ENCODE measurements around the gene ZNF652.
"Not testable (repeated sequence)": the region's sequence is repeated elsewhere in the genome, so short reads cannot be mapped to it uniquely, and the experiment has no call there.

Gene ZNF652

GRCh38 chr17:49361902-49362722, at the start of gene ZNF652:
TSS of gene ZNF652 (minus strand) at chr17:49362250. CDS start at chr17:49317725, 44,525 bp downstream.
- DNase-seq (ENCODE audit: low read depth in 2 of 2) = peak; percentile 84 to 85

- DNase-seq (ENCODE audit: low read depth in 2 of 2) = no peak
Measured at GRCh38 chr17:49409066-49409465, 47.0 kb upstream of the ZNF652 start.

- peak; percentile 70 to 78 for DNase-seq (ENCODE audit: low read depth in 2 of 2)
Measured at GRCh38 chr17:49407981-49408501, 46.0 kb upstream of the ZNF652 start.

GRCh38 chr17:49407086-49407485, 45.0 kb upstream of the ZNF652 start:
- DNase-seq (ENCODE audit: low read depth in 2 of 2) = no peak

- no peak for DNase-seq (ENCODE audit: low read depth in 2 of 2)
Measured at GRCh38 chr17:49406421-49407061, 44.5 kb upstream of the ZNF652 start.

- DNase-seq (ENCODE audit: low read depth in 2 of 2) = no peak
Measured at GRCh38 chr17:49404906-49405305, 42.9 kb upstream of the ZNF652 start.

- no peak for DNase-seq (ENCODE audit: low read depth in 2 of 2)
Measured at GRCh38 chr17:49404361-49404760, 42.3 kb upstream of the ZNF652 start.

- DNase-seq (ENCODE audit: low read depth in 2 of 2) = no peak
Measured at GRCh38 chr17:49403514-49404289, 41.7 kb upstream of the ZNF652 start.

- no peak for DNase-seq (ENCODE audit: low read depth in 2 of 2)
Measured at GRCh38 chr17:49402706-49403105, 40.7 kb upstream of the ZNF652 start.

GRCh38 chr17:49401971-49402611, 40.0 kb upstream of the ZNF652 start:
- DNase-seq (ENCODE audit: low read depth in 2 of 2) = no peak

- DNase-seq (ENCODE audit: low read depth in 2 of 2) = no peak
Measured at GRCh38 chr17:49399995-49400394, 37.9 kb upstream of the ZNF652 start.

GRCh38 chr17:49397586-49397985, 35.5 kb upstream of the ZNF652 start:
- DNase-seq (ENCODE audit: low read depth in 2 of 2) = no peak

- no peak for DNase-seq (ENCODE audit: low read depth in 2 of 2)
Measured at GRCh38 chr17:49393491-49394255, 31.6 kb upstream of the ZNF652 start.

- DNase-seq (ENCODE audit: low read depth in 2 of 2) = no peak
Measured at GRCh38 chr17:49390548-49391324, 28.7 kb upstream of the ZNF652 start.

- not testable (repeated sequence) for DNase-seq (ENCODE audit: low read depth in 2 of 2)
Measured at GRCh38 chr17:49389514-49390347, 27.7 kb upstream of the ZNF652 start.

GRCh38 chr17:49388692-49389513, 26.9 kb upstream of the ZNF652 start:
- no peak for DNase-seq (ENCODE audit: low read depth in 2 of 2)

- DNase-seq (ENCODE audit: low read depth in 2 of 2) = no peak
Measured at GRCh38 chr17:49388290-49388640, 26.2 kb upstream of the ZNF652 start.

- no peak for DNase-seq (ENCODE audit: low read depth in 2 of 2)
Measured at GRCh38 chr17:49387498-49388289, 25.6 kb upstream of the ZNF652 start.
